HG03378 (cell line): Measurements from ENCODE around the gene GRID2.
"Not testable (repeated sequence)": the region's sequence is repeated elsewhere in the genome, so short reads cannot be mapped to it uniquely, and the experiment has no call there.

Source experiments
- ATAC-seq: cut with Tn5 transposase; IDR thresholded peaks from one replicate; pipeline ENCODE4 v1.9.1; 2021; ENCODE audit warnings: mild to moderate bottlenecking, moderate library complexity; ENCODE audit not compliant: unreplicated experiment

GRID2 gene

DNA sequence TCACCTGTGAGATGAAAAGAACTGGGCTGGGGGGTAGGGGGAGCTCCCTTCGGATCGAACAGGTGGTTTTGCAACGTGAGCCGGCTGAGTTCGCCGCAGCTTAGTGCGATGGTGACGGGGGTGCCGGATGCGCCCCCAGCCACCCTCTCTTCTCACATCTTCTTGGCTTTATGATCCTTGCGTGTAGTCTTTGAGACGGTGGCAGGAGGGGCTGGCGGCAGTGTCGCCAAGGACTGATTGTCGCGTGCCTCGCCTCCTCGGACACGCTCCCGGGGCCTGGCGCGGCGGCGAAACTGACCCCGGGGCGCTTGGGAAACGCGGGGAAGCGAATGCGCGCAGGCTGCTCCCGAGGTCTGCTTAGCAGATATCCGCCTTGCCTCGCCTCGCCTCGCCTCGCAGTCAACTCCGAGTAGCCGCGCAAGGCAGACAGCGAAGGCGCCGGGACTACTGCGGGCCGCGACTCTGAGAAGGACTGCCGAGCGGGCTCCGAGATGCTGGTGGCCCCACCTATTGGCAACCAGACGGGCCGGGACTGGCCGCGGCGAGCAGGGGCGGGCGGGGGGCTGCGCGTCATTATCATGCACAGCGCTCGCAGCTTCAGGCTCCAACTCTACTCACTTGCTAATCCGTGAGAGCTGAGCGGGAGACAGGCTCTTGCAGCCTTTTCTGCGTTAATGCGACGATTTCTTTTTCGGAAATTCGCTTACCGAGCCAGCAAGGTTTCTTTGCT is 1.5 kb downstream of the GRID2 start:
- ATAC-seq, result no peak

DNA sequence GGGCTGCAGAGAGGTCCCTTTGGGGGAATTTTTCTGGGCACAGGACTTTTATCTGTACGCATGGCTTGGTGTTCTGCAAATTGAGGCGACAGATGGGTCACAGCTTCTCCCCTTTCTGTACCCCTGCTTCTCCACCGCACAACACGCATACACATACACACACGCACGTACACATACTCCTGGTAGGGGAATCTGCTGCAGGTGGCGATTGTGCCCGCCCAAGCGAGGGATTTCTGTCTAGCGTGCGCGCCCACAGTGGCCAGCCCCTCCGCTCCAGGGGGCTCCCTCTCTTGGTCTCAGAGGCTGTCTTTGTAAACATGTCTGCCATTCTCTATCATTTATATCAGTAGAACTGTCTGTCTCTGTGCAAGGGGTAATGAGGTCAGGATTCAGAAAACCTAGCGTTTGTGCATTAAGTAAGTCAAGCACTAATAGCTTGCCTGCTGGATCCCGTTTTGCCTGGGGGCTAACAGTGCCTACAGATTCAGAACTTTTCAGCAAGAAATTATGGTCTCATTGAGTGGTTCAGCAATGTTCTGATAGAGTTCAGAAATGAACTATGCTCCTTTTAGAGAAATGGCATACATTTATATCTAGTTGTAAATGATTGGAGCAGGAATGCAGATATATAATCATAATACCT is 2.2 kb downstream of the GRID2 start:
- no peak for ATAC-seq

GRCh38 chr4:92307181-92307580 is 3.4 kb downstream of the GRID2 start:
- ATAC-seq, result no peak

GRCh38 chr4:92307866-92308265 is 4.1 kb downstream of the GRID2 start:
- no peak for ATAC-seq

- no peak for ATAC-seq
Observed at GRCh38 chr4:92317047-92317446, 13.3 kb downstream of the GRID2 start.

GRCh38 chr4:92328095-92328494 is 24.3 kb downstream of the GRID2 start:
- no peak for ATAC-seq

DNA sequence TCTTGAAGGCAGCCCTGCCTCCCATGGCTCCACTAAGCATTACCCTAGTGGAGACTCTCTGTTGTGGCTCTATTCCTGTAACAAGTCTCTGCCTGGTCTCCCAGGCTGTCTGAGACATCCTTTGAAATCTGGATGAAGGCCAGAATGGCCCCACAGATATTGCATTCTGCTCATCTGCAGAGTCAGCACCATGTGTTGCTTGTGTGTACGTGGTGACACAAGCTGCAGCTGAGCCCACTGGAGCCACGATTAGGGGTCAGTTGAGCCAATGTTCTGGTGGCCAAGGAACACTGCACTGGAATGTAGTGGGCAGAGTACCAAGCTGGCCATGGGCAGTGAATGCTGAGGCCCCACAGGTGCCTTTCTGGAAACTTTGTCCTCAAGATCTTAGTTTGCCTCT is 29.2 kb downstream of the GRID2 start:
- ATAC-seq, result no peak

GRCh38 chr4:92334716-92335350 is 31.1 kb downstream of the GRID2 start:
- ATAC-seq, result no peak

DNA sequence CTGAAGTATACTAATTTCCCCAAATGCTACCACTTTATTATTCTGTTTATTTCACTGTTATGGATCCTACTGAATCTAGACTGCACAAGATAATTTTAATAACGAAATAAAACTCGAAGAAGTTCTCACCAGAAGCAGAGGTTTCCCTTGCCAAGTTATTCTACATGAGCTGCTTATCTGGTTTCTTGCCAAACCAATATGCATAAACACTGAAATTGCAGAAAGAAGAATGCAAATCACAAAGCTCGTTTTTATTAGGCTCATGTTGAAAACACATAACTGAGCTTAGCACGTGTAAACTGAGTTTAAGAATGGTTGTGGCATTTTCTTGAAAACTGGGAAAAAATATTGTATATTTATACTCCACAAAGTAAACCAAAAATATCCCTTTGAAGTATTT is 35.9 kb downstream of the GRID2 start:
- ATAC-seq, result no peak

GRCh38 chr4:92344216-92344615 is 40.5 kb downstream of the GRID2 start:
- ATAC-seq, result no peak

DNA sequence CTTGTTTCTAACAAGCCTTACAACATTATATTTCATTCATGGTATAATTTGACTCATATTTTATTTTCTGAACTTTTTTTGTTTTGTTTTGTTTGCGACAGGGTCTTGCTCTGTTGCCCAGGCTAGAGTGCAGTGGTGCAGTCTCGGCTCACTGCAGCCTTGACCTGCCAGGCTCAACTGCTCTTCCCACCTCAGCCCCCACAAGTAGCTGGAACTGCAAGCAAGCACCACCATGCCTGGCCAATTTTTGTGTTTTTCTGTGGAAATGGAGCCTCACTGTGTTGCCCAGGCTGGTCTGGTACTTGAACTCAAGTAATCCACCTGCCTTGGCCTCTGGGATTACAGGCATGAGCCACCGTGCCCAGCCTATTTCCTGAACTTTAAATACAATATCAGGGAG is 42.5 kb downstream of the GRID2 start:
- ATAC-seq, result no peak

DNA sequence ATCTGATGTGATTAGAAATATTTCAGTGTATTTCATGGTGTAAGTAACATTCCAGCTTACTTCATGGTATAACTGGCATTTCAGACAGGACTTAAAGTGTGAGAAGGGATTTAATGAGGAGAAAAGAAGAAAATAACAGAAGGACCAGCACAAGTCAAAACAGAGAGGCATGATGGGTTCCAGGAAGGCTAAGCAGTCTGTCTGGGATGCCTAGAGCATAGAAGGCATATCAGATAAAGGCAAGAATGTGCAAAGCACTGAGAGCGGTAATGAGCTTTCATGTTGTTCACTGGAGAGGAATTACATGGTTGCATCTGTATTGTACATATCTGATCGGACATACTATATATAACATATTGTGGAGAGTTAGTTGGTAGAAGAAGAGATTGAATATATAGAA is 54.2 kb downstream of the GRID2 start:
- no peak for ATAC-seq

DNA sequence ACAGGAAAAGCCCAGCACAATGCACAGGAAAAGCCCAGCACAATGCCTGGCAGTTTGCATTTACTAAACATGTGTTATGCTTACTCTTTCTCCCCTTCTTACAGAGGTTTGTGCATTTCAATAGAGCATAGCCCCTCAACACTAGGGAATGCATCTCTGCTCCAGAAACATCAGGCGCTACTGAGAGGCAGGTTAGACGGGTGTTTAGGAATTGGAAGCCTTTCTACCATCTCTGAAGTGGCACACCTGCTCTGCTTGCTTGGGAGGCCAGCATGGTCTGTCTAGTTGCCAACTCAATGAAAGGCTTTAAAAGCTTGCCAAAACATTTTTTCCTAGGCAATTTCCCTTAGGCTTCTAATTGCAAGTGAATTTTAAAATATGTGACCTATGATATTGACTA is 55.7 kb downstream of the GRID2 start:
- no peak for ATAC-seq

GRCh38 chr4:92362028-92362427 is 58.3 kb downstream of the GRID2 start:
- ATAC-seq, result no peak

DNA sequence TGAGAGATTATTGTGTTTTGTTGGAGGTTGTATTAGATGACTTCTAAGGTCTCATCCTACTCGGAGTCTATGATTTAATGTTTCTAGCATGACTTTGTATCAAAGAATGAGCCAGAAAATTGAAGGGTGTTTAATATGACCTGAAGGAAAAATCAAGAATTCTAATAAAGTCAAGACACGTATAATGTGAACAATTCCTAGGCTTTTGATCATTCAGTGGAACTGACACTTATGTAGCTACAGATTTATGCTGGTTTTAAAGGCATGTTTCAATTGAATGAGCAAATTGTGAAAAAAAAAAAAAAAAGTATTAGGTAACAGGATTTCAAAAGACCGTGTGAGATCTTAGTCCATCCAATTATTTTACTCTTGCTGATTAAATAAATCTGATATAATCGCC is 64.9 kb downstream of the GRID2 start:
- no peak for ATAC-seq

DNA sequence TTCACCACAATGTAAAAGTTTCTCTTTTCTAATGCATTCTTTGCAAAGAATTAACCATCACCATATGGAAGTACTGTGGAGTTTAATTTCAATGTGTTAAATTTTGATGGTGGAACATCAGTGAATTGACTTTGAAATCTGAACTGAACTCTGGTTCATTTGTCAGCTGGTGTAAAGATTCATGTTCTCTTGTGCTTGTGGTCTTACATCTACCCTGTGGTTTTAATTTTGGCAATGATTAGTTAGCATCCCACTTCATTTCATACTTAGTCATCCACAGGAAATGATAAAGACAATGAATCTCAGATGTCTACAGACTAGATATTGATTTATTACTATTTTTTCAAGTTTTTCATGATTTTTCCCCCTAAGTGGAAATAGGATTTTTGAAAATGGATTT is 77.8 kb downstream of the GRID2 start:
- ATAC-seq, result no peak

DNA sequence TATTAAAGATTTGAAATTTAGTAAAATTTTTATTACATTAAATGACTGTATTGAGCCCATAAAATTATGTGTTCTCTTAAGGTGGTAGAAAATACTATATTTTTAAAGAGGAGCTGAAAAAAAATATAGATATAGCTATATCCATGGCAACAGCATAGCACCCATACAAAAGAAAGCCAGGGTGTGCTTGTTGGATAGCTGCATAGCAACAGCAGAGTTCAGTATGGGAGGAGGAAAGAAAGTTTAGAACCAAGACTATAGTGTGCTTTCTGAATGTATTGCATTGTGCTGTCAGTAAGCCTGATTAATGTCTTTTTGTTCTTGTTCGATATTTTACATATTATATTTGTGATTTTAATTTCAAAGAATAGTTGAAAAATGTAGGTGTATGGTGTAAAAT is 78.4 kb downstream of the GRID2 start:
- ATAC-seq, result no peak

- peak; percentile 78 for ATAC-seq
Observed at GRCh38 chr4:92387459-92388069, 83.8 kb downstream of the GRID2 start.

DNA sequence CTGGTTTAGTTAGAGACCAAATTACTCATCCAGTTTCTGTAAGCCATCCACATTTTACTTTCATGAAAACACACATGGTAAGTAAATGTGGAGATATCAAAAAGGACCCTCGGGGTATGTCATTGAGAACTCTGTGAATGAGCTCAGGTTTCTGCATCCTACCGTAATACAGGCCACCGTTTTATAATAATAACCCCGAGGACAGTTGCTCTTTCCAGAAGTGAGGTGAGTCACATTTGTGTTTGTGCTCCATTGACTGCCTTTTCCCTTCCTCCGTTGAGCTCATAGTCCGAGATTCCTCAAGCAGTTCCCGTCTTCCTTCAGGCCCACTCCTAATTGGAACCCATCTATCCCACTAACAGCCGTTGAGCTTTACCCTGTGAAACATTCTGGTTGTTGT is 95.3 kb downstream of the GRID2 start:
- ATAC-seq, result no peak

DNA sequence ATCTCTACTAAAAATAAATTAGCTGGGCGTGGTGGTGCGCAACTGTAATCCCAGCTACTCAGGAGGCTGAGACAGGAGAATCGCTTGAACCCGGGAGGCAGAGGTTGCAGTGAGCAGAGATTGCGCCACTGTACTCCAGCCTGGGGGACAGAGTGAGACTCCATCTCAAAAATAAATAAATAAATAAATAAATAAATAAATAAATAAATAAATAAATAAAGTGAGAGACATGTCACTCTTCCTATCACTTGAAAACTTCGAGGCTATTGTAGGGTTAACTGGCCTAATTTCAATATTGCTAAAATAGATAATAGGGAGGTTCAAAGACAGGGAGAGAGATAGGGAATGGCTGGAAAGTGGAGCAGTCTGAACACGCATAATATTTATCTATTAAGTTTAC is 99.8 kb downstream of the GRID2 start:
- not testable (repeated sequence) for ATAC-seq

DNA sequence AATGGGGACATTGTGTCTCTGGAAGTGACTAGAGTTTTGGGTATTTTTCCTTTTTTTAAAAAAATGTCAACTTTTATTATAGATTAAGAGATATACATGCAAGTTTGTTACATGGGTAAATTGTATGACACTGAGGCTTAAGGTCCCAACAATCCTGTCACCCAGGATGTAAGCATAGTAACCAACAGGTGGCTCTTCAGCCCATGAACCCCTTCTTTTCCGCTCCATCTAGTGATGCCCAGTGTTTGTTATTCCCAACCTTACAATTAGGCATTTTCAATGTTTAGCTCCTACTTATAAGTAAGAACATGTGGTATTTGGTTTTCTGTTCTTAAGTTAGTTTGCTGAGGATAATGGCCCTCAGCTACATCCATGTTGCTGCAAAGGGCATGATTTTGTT is 102.7 kb downstream of the GRID2 start:
- no peak for ATAC-seq

- no peak for ATAC-seq
Observed at GRCh38 chr4:92421920-92422319, 118.2 kb downstream of the GRID2 start.
